WTC11 (cell line): Measurements from ENCODE around the gene GUCA2A. TPM values are rescaled to one million over a fixed set of nuclear protein-coding genes. Genes with fewer than 3 reads are reported as not detected.

ENCODE experiments used
- ATAC-seq: fragments of 200-7000 bp; cut with Tn5 transposase; 2 replicates; pipeline ENCODE4 v1.10.0; 2021; ENCODE audit warnings: mild to moderate bottlenecking, moderate library complexity
- CTCF ChIA-PET: fragments of 300-600 bp; sonication (Branson Sonifier 250); formaldehyde crosslinking; loops from one replicate; lab custom pipeline; 2021; ENCODE audit warnings: antibody characterized with exemption; lab: Charles Lee
- POLR2A ChIA-PET: fragments of 350-600 bp; sonication (Branson Sonifier 250); formaldehyde crosslinking; loops from one replicate; lab custom pipeline; 2021; ENCODE audit warnings: antibody characterized with exemption; lab: Charles Lee
- DNase-seq: peaks from one replicate; pipeline ENCODE4 v3.0.0; 2021; ENCODE audit warnings: low spot score
- H3K27ac Mint-ChIP-seq: 2 replicates; pipeline ENCODE4 v1.8.0; 2021; ENCODE audit warnings: mixed read lengths
- H3K27me3 Mint-ChIP-seq: 2 replicates; pipeline ENCODE4 v1.8.0; 2021; ENCODE audit warnings: low read depth, mild to moderate bottlenecking, moderate library complexity, mixed read lengths
- H3K36me3 Mint-ChIP-seq: 2 replicates; pipeline ENCODE4 v1.8.0; 2021; ENCODE audit warnings: mixed read lengths
- H3K4me1 Mint-ChIP-seq: 2 replicates; pipeline ENCODE4 v1.8.0; 2022; ENCODE audit warnings: mixed read lengths
- H3K4me3 Mint-ChIP-seq: 2 replicates; pipeline ENCODE4 v1.8.0; 2021; ENCODE audit warnings: mild to moderate bottlenecking, moderate library complexity, mixed read lengths
- H3K9me3 Mint-ChIP-seq: 2 replicates; pipeline ENCODE4 v1.8.0; 2021; ENCODE audit warnings: mixed read lengths
- CTCF ChIP-seq: fragments of 200-600 bp; IDR thresholded peaks from 2 replicates; pipeline ENCODE4 v1.8.0; 2022; ENCODE audit warnings: antibody characterized with exemption
- E2F4 ChIP-seq: sonication (generic); formaldehyde crosslinking; IDR thresholded peaks from 2 replicates; pipeline ENCODE4 v1.8.1; 2022; ENCODE audit warnings: low read depth, mild to moderate bottlenecking, moderate library complexity, missing genetic modification reagents, borderline replicate concordance
- FOXK1 ChIP-seq: sonication (generic); formaldehyde crosslinking; IDR thresholded peaks from 2 replicates; pipeline ENCODE4 v1.8.0; 2022; ENCODE audit warnings: mild to moderate bottlenecking, moderate library complexity, missing genetic modification reagents
- NFYB ChIP-seq: sonication (generic); formaldehyde crosslinking; conservative IDR thresholded peaks from 2 replicates; pipeline ENCODE4 v1.8.0; 2022; ENCODE audit warnings: low read depth, missing genetic modification reagents
- NR2C2 ChIP-seq: sonication (generic); formaldehyde crosslinking; IDR thresholded peaks from 2 replicates; pipeline ENCODE4 v1.8.0; 2022; ENCODE audit warnings: mild to moderate bottlenecking, missing genetic modification reagents
- TCF7 ChIP-seq: sonication (generic); formaldehyde crosslinking; IDR thresholded peaks from 2 replicates; pipeline ENCODE4 v1.8.0; 2022; ENCODE audit warnings: mild to moderate bottlenecking, low read depth, missing genetic modification reagents, moderate library complexity
- ZNF416 ChIP-seq: fragments of 250-450 bp; sonication (Bioruptor Pico); IDR thresholded peaks from 2 replicates; pipeline ENCODE4 v1.9.0; 2021; ENCODE audit warnings: mild to moderate bottlenecking, inconsistent platforms
- total RNA-seq: library from RNA; stranded (reverse); gene quantifications from 3 replicates; pipeline ENCODE4 v1.2.3, GENCODE V29; 2021
- TF ChIP-seq, protein P1 (sequence below): sonication (generic); formaldehyde crosslinking; IDR thresholded peaks from 2 replicates; pipeline ENCODE4 v1.8.1; 2023; ENCODE audit warnings: mild to moderate bottlenecking, missing genetic modification reagents, borderline replicate concordance
- TF ChIP-seq, protein P2 (sequence below): sonication (generic); formaldehyde crosslinking; IDR thresholded peaks from 2 replicates; pipeline ENCODE4 v1.8.1; 2023; ENCODE audit warnings: mild to moderate bottlenecking, missing genetic modification reagents, moderate library complexity
- TF ChIP-seq, protein P3 (sequence below): sonication (generic); formaldehyde crosslinking; IDR thresholded peaks from 2 replicates; pipeline ENCODE4 v1.8.0; 2022; ENCODE audit warnings: mild to moderate bottlenecking, missing genetic modification reagents
- TF ChIP-seq, protein P4 (sequence below): sonication (generic); formaldehyde crosslinking; IDR thresholded peaks from 2 replicates; pipeline ENCODE4 v1.8.0; 2023; ENCODE audit warnings: mild to moderate bottlenecking, missing genetic modification reagents

The GUCA2A gene
- total RNA-seq, 1 experiment from 2014 or later, result not detected

DNA sequence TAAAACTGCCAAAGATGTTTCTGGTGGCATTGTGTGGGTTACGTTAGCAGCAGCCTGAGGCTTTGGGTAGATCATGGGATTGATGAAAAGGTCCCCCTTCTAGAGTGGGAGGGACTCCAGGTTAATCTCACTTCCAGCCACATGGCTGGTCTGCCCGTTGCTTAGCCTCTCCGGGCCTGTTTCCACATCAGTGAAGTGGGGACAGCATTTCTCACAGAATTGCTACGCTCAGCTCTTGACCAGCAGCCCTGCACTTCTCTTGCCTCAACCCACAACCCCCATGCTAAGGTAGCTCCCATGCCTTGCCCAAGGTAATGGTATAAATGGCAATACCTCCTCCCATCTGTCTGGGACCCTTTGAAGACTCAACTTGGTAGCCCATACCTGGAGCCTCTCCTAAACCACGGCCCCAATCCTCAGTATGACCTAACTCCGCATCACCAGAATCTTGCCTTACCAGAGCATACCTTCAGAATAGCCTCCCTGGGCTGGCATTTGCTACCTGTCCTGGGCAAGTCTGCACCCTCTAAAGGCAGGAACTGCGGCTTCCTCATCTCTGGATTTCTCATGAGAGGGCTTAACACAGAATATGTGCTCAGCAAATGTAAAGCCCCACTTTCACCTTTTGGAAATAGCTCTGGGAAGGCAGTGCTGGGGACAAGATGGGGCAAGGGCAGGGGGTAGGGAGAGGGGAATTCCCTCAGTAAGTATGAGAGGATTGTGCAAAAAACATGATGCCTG lies 10.9 kb upstream of the GUCA2A start (continued):
- TF ChIP-seq, protein P1, sequence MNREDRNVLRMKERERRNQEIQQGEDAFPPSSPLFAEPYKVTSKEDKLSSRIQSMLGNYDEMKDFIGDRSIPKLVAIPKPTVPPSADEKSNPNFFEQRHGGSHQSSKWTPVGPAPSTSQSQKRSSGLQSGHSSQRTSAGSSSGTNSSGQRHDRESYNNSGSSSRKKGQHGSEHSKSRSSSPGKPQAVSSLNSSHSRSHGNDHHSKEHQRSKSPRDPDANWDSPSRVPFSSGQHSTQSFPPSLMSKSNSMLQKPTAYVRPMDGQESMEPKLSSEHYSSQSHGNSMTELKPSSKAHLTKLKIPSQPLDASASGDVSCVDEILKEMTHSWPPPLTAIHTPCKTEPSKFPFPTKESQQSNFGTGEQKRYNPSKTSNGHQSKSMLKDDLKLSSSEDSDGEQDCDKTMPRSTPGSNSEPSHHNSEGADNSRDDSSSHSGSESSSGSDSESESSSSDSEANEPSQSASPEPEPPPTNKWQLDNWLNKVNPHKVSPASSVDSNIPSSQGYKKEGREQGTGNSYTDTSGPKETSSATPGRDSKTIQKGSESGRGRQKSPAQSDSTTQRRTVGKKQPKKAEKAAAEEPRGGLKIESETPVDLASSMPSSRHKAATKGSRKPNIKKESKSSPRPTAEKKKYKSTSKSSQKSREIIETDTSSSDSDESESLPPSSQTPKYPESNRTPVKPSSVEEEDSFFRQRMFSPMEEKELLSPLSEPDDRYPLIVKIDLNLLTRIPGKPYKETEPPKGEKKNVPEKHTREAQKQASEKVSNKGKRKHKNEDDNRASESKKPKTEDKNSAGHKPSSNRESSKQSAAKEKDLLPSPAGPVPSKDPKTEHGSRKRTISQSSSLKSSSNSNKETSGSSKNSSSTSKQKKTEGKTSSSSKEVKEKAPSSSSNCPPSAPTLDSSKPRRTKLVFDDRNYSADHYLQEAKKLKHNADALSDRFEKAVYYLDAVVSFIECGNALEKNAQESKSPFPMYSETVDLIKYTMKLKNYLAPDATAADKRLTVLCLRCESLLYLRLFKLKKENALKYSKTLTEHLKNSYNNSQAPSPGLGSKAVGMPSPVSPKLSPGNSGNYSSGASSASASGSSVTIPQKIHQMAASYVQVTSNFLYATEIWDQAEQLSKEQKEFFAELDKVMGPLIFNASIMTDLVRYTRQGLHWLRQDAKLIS (CRISPR knock-in tag), result no peak
- no peak for TF ChIP-seq ZNF416

DNA sequence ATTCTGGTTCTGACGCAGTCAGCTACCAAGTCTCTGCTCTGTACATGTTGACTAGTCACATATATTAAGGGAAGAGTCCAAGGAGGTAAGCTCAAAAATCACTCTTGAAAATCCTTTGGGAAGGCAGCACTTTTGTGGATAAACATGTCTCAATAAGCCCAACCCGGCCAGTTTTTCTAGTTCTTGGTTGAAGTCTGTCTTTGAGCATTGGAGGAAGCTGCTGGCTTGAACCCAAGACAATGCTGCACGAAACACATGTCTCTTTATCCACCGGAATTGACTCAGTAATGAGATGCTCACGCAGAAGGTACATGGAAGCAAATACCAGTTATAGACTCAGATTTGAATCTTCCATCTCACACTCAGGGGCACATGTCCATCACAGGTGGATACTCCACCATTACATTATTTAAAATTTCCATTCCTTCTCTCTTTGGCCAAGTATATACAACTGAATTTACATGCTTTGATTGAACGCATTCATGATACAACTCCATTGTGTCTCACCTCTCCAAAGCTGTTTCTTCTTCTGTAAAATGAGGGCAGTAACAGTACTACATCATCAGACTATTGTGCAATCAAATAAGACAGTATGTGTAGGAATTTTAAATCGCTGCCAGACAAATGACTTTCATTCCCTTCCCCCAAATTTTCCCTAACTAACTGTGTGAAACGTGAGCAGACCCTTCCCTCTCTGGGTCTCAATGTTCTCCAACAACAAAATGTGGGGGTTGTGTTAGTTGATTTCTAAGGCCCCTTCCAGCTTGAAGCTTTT lies 9.6 kb upstream of the GUCA2A start:
- Mint-ChIP-seq H3K9me3 (no peaks in the 10 kb centered on the region), H3K4me1 (peaks cover 10% of the 10 kb centered on the region), H3K4me3 (no peak overlapping the region), H3K36me3 (no peaks in the 10 kb centered on the region), H3K27me3 (no peaks in the 10 kb centered on the region), H3K27ac (peak overlapping the region; percentile 20; the same call in 1 of the 2 replicates)
- TF ChIP-seq TCF7 (CRISPR knock-in tag), result no peak
- TF ChIP-seq, protein P2, sequence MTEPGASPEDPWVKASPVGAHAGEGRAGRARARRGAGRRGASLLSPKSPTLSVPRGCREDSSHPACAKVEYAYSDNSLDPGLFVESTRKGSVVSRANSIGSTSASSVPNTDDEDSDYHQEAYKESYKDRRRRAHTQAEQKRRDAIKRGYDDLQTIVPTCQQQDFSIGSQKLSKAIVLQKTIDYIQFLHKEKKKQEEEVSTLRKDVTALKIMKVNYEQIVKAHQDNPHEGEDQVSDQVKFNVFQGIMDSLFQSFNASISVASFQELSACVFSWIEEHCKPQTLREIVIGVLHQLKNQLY (CRISPR knock-in tag), result no peak
- TF ChIP-seq NR2C2 (CRISPR knock-in tag), result no peak
- no peak for TF ChIP-seq E2F4
- TF ChIP-seq, protein P3, sequence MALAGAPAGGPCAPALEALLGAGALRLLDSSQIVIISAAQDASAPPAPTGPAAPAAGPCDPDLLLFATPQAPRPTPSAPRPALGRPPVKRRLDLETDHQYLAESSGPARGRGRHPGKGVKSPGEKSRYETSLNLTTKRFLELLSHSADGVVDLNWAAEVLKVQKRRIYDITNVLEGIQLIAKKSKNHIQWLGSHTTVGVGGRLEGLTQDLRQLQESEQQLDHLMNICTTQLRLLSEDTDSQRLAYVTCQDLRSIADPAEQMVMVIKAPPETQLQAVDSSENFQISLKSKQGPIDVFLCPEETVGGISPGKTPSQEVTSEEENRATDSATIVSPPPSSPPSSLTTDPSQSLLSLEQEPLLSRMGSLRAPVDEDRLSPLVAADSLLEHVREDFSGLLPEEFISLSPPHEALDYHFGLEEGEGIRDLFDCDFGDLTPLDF (CRISPR knock-in tag), result no peak
- POLR2A ChIA-PET, result interaction anchor here (0.6 kb wide), 1 partner anchor 476 kb away, joined by 3 read pairs; no protein-coding TSS in a partner anchor
- CTCF ChIA-PET, result interaction anchor here (0.5 to 2.2 kb wide), 72 partner anchors 9 to 658 kb away, joined by 3 to 38 read pairs (median 4); partner anchors contain the start of genes C1orf50, CCDC30, GUCA2A and HIVEP3
- no peak for ATAC-seq
- no peak for DNase-seq

DNA sequence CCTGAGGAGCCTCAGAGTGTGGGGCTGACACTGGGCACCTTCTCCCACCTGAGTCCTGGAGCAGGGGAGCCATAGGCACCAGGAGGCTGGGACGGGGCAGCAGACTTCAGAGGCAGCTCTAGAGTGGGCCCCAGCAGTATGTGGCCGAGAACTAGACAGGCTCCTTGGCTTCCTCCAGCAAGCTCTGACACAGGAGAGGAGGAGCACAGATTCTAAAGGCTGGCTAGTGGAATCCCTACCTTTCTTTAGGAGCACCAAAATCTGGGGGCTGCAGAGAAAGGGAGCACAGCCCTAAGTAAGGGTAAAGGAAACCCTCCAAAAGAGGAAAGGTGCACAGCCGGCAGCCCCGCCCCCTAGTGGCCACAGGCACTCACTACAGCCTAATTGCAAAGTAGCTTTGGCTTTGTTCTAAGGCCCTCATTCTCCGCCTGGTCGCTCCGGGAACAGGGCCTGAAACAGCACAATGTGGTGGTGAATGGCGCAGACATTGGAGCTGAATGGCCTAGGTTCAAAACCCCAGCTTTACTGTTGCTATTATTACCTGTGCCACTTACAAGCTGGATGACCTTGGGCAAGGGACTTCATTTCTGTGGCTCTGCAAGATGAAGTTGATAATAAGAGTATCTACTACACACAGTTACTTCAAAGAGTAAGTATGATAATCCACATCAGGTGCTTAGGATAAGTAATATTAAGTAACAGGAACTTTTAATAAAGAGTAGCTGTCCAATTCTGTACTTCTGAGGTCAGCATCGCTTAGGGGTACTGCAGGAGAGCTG lies 8.8 kb upstream of the GUCA2A start:
- H3K27ac Mint-ChIP-seq, result no peak overlapping the region
- H3K9me3 Mint-ChIP-seq, result no peaks in the 10 kb centered on the region
- H3K27me3 Mint-ChIP-seq, result no peaks in the 10 kb centered on the region
- no peak overlapping the region for H3K4me3 Mint-ChIP-seq
- H3K4me1 Mint-ChIP-seq, result peaks cover 10% of the 10 kb centered on the region
- ChIA-PET CTCF (interaction anchor here (0.5 to 2.2 kb wide), 72 partner anchors 10 to 657 kb away, joined by 3 to 38 read pairs (median 4); partner anchors contain the start of genes C1orf50, CCDC30, GUCA2A and HIVEP3), POLR2A (interaction anchor here (0.6 kb wide), 1 partner anchor 509 kb away, joined by 3 read pairs; the partner anchor contains the start of gene YBX1)
- H3K36me3 Mint-ChIP-seq, result no peaks in the 10 kb centered on the region
- peak; percentile 83 for ATAC-seq
- peak; percentile 82 for DNase-seq
- TF ChIP-seq NFYB (CRISPR knock-in tag) (no peak), E2F4 (no peak), CTCF (peak; percentile 96), FOXK1 (no peak)
- TF ChIP-seq, protein P4, sequence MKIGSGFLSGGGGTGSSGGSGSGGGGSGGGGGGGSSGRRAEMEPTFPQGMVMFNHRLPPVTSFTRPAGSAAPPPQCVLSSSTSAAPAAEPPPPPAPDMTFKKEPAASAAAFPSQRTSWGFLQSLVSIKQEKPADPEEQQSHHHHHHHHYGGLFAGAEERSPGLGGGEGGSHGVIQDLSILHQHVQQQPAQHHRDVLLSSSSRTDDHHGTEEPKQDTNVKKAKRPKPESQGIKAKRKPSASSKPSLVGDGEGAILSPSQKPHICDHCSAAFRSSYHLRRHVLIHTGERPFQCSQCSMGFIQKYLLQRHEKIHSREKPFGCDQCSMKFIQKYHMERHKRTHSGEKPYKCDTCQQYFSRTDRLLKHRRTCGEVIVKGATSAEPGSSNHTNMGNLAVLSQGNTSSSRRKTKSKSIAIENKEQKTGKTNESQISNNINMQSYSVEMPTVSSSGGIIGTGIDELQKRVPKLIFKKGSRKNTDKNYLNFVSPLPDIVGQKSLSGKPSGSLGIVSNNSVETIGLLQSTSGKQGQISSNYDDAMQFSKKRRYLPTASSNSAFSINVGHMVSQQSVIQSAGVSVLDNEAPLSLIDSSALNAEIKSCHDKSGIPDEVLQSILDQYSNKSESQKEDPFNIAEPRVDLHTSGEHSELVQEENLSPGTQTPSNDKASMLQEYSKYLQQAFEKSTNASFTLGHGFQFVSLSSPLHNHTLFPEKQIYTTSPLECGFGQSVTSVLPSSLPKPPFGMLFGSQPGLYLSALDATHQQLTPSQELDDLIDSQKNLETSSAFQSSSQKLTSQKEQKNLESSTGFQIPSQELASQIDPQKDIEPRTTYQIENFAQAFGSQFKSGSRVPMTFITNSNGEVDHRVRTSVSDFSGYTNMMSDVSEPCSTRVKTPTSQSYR, result no peak
